ENCODE measurements around the gene TEX10.

TEX10 gene

GRCh38 chr9:100359057-100359456, 6.3 kb upstream of the TEX10 start:
- no peak overlapping the region for H3K27ac ChIP-seq
- no peak for TF ChIP-seq ZFX (IDR thresholded peaks at IDR 0.05; ENCODE audit: borderline replicate concordance)
- TF ChIP-seq, protein P1, sequence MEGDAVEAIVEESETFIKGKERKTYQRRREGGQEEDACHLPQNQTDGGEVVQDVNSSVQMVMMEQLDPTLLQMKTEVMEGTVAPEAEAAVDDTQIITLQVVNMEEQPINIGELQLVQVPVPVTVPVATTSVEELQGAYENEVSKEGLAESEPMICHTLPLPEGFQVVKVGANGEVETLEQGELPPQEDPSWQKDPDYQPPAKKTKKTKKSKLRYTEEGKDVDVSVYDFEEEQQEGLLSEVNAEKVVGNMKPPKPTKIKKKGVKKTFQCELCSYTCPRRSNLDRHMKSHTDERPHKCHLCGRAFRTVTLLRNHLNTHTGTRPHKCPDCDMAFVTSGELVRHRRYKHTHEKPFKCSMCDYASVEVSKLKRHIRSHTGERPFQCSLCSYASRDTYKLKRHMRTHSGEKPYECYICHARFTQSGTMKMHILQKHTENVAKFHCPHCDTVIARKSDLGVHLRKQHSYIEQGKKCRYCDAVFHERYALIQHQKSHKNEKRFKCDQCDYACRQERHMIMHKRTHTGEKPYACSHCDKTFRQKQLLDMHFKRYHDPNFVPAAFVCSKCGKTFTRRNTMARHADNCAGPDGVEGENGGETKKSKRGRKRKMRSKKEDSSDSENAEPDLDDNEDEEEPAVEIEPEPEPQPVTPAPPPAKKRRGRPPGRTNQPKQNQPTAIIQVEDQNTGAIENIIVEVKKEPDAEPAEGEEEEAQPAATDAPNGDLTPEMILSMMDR (IDR thresholded peaks at IDR 0.05), result no peak

- no peak overlapping the region for H3K27ac ChIP-seq
These were observed 4.8 kb upstream of the TEX10 start for GRCh38 chr9:100357501-100357900.

DNA sequence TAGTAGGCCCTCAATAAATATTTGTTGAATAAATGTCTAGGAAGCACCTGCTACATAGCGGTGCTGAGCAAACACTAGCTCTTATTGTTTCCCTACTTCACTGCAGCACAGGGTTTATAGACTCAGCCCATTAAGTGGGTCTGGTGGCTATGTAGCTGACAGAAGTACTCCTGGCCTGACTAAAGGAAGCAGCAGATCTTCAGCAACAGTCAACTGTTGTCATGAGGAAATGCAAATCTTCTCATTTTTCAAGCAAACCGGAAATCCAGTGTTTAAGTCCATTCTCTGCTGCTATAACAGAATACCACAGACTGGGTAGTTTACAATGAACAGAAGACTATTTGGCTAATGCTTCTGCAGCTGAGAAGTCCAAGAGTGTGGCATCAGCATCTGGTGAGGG, 2.8 kb upstream of the TEX10 start:
- TF ChIP-seq ZFX (IDR thresholded peaks at IDR 0.05; ENCODE audit: borderline replicate concordance), result no peak
- TF ChIP-seq, protein P1 (IDR thresholded peaks at IDR 0.05), result no peak
- no peak overlapping the region for H3K27ac ChIP-seq

More at GRCh38 chr9:100357501-100357900, 4.8 kb upstream of the TEX10 start:
- TF ChIP-seq ZFX (IDR thresholded peaks at IDR 0.05; ENCODE audit: borderline replicate concordance), result no peak
- TF ChIP-seq, protein P1 (IDR thresholded peaks at IDR 0.05), result no peak

DNA sequence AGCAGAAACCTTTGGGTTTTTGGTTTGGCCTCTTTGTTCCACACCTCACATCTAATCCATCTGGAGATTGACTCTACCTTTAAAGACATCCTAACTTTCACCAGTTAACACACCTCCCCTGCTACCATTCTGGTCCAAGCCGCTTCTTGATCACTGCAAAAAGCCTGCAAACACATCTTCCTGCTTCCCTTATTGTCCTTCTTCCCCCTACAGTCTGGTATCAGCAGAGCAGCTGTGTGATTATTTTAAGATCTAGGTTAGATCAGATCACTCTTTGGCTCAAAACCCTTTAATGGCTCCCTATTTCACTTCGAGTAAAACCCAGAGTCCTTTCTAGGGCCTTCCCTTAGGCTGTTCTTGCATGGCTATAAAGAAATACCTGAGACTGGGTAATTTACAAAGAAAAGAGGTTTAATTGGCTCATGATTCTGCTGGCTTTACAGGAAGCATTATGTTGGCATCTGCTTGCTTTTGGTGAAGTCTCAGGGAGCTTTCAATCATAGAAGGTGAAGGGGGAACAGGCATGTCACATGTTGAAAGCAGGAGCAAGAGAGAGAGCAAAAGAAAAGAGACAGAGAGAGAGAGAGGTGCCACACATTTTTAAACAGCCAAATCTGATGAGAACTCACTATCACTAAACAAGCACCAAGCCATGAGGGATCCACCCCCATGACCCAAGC, 1.5 kb upstream of the TEX10 start:
- TF ChIP-seq, protein P1 (IDR thresholded peaks at IDR 0.05), result no peak
- TF ChIP-seq ZFX (IDR thresholded peaks at IDR 0.05; ENCODE audit: borderline replicate concordance), result no peak
- no peak overlapping the region for H3K27ac ChIP-seq

GRCh38 chr9:100352201-100352726, 478 bp downstream of the TEX10 start:
- peak overlapping the region; percentile 72 for H3K27ac ChIP-seq
- TF ChIP-seq ZFX (IDR thresholded peaks at IDR 0.05; ENCODE audit: borderline replicate concordance), result no peak
- TF ChIP-seq, protein P1 (IDR thresholded peaks at IDR 0.05), result no peak

DNA sequence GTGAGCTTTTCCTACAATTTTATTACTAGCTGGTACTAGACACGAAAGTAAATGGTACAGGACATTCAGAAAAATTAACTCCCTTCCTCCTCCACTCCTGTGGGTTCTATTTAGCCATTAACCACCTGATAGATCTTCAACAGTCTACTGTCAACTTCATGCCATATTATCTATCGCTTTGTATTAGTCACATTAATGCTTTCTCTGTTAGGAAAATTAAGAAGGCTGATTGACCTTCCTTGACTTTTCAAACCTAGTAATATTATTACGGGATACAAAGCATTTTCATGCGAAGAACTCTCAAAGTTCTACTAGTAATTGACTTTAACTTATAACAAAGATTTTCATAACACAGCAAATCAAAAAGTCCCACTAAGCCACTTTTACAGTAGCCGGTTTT, 1.2 kb downstream of the TEX10 start:
- H3K27ac ChIP-seq, result no peak overlapping the region
- TF ChIP-seq, protein P1 (IDR thresholded peaks at IDR 0.05), result no peak
- TF ChIP-seq ZFX (IDR thresholded peaks at IDR 0.05; ENCODE audit: borderline replicate concordance), result no peak

DNA sequence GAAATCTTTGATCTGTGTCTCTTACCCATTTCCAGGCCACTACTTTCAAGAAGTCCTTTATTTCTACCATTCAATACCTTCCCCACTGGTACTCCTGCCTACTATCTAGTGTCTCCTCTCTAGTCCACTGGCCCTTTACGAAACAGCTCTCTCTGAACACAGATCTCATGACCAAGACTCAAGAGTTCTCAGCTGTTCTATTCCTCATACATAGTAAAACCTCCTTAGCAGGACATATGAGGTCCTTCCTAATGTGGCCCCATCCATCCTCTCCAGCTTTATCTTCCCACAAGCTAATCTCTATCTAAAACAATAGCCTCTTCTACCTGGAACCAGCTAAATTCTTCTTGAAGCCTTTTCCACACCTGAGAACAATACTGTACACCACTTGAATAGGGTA, 2.6 kb downstream of the TEX10 start:
- TF ChIP-seq ZFX (IDR thresholded peaks at IDR 0.05; ENCODE audit: borderline replicate concordance), result no peak
- TF ChIP-seq, protein P1 (IDR thresholded peaks at IDR 0.05), result no peak
- H3K27ac ChIP-seq, result no peak overlapping the region

All from 22Rv1 (cell line).